HCT116 (cell line): ENCODE results near the gene SPG7. TPM values are rescaled to one million over a fixed set of nuclear protein-coding genes. Genes with fewer than 3 reads are reported as not detected.
A peak's percentile ranks its signal among the peaks of the same experiment; 100 is the strongest.

Experiments
- ATAC-seq: fragments of 200-7000 bp; cut with Tn5 transposase; 2 replicates; pipeline ENCODE4 v1.9.1; 2020; ENCODE audit warnings: mild to moderate bottlenecking, moderate library complexity
- BruUV-seq: library from RNA; stranded (reverse); fragments of 400-500 nt; replicated peaks from 2 replicates; lab custom pipeline; 2021; lab: Mats Ljungman, UMichigan
- CTCF ChIA-PET: fragments of 300-600 bp; sonication (Branson Sonifier 250); formaldehyde crosslinking; loops from one replicate; lab custom pipeline; 2021; ENCODE audit warnings: antibody characterized with exemption; lab: Charles Lee
- POLR2A ChIA-PET: fragments of 300-600, 350-600 bp; sonication (Branson Sonifier 250); formaldehyde crosslinking; loops from one replicate; lab custom pipeline; 2021; ENCODE audit warnings: antibody characterized with exemption; lab: Charles Lee
- RAD21 ChIA-PET, 2 experiments: fragments of 300-600 bp; sonication (Branson Sonifier 250); formaldehyde crosslinking; loops; one replicate each; lab custom pipeline; 2023; ENCODE audit warnings: low total read pairs in 2 of 2; ENCODE audit not compliant: uncharacterized antibody in 2 of 2, unreplicated experiment in 2 of 2, low non-redundant PET in 1 of 2; lab: Charles Lee
- DNase-seq: peaks from one replicate; pipeline ENCODE4 v3.0.0-alpha.2; 2010; ENCODE audit warnings: low read depth, low spot score
- H2AFZ ChIP-seq: fragments of 200-600 bp; shearing (Covaris generic), sonication (generic); 2 replicates; pipeline ENCODE4 v1.6.1; 2017; ENCODE audit warnings: low read depth, mixed run types, mixed read lengths, antibody characterized with exemption, low read length; ENCODE audit not compliant: poor library complexity, severe bottlenecking
- H3K27ac ChIP-seq: 2 replicates; pipeline ENCODE4 v1.5.1; 2012; ENCODE audit warnings: low read depth, low read length
- H3K27me3 ChIP-seq: fragments of 200-600 bp; sonication (generic); 2 replicates; pipeline ENCODE4 v1.6.1; 2016; ENCODE audit warnings: mixed run types, low read length, mixed read lengths; ENCODE audit not compliant: insufficient read depth
- H3K36me3 ChIP-seq, 2 experiments: fragments of 200-500 bp in 1 of 2; fragments of 200-600 bp in 1 of 2; sonication (Bioruptor generic) in 1 of 2; sonication (generic) in 1 of 2; 2 replicates each; pipeline versions ENCODE4 v1.5.1 to v1.6.1; 2014 to 2016; ENCODE audit warnings: low read length in 2 of 2, inconsistent platforms in 1 of 2, mixed read lengths in 1 of 2, mixed run types in 1 of 2; ENCODE audit not compliant: insufficient read depth in 2 of 2, control insufficient read depth in 1 of 2
- H3K4me1 ChIP-seq, 2 experiments: fragments of 200-600 bp in 1 of 2; sonication (generic) in 1 of 2; 2 replicates each; pipeline versions ENCODE4 v1.5.1 to v1.6.1; 2012 to 2017; ENCODE audit warnings: low read length in 2 of 2, inconsistent platforms in 1 of 2, mild to moderate bottlenecking in 1 of 2, mixed read lengths in 1 of 2, mixed run types in 1 of 2, moderate library complexity in 1 of 2; ENCODE audit not compliant: insufficient read depth in 2 of 2, control insufficient read depth in 1 of 2
- H3K4me2 ChIP-seq: fragments of 200-600 bp; sonication (generic); 2 replicates; pipeline ENCODE4 v1.6.1; 2017; ENCODE audit warnings: mixed run types, low read length, mixed read lengths
- H3K4me3 ChIP-seq, 2 experiments: fragments of 200-600 bp in 1 of 2; sonication (generic) in 1 of 2; replicated peaks in 1 of 2; 2 replicates each; pipeline ENCODE4 v1.5.1; 2011 to 2016; ENCODE audit warnings: low read length in 2 of 2, control low read depth in 1 of 2, low read depth in 1 of 2, mild to moderate bottlenecking in 1 of 2, mixed read lengths in 1 of 2, mixed run types in 1 of 2
- H3K79me2 ChIP-seq: fragments of 200-600 bp; sonication (generic); 2 replicates; pipeline ENCODE4 v1.6.1; 2017; ENCODE audit warnings: mild to moderate bottlenecking, mixed run types, low read length, moderate library complexity, mixed read lengths; ENCODE audit not compliant: insufficient read depth
- H3K9ac ChIP-seq: fragments of 200-600 bp; sonication (generic); 2 replicates; pipeline ENCODE4 v1.6.1; 2016; ENCODE audit warnings: low read length, mixed read lengths
- H3K9me2 ChIP-seq: fragments of 200-600 bp; sonication (generic), shearing (Covaris generic); 2 replicates; pipeline ENCODE4 v1.6.1; 2017; ENCODE audit warnings: mixed run types, mild to moderate bottlenecking, moderate library complexity; ENCODE audit not compliant: insufficient read depth
- H3K9me3 ChIP-seq, 2 experiments: fragments of 200-500 bp in 1 of 2; fragments of 200-600 bp in 1 of 2; sonication (Bioruptor generic) in 1 of 2; sonication (generic) in 1 of 2; 2 replicates each; pipeline ENCODE4 v1.6.1; 2014 to 2017; ENCODE audit warnings: low read length in 2 of 2, mixed read lengths in 2 of 2, inconsistent platforms in 1 of 2, low read depth in 1 of 2, mild to moderate bottlenecking in 1 of 2, mixed run types in 1 of 2, moderate library complexity in 1 of 2; ENCODE audit not compliant: control insufficient read depth in 1 of 2, insufficient read depth in 1 of 2
- H4K20me1 ChIP-seq: fragments of 200-600 bp; sonication (generic), shearing (Covaris generic); 2 replicates; pipeline ENCODE4 v1.6.1; 2017; ENCODE audit warnings: mixed run types, mild to moderate bottlenecking, moderate library complexity; ENCODE audit not compliant: insufficient read depth
- CEBPB ChIP-seq: IDR thresholded peaks from 2 replicates; pipeline ENCODE4 v1.6.1; 2012; ENCODE audit warnings: low read depth
- ELF1 ChIP-seq: IDR thresholded peaks from 2 replicates; pipeline ENCODE4 v1.6.1; 2012; ENCODE audit warnings: low read depth, borderline replicate concordance
- FOSL1 ChIP-seq: IDR thresholded peaks from 2 replicates; pipeline ENCODE4 v1.6.1; 2012; ENCODE audit warnings: low read depth
- POLR2A ChIP-seq: IDR thresholded peaks from 2 replicates; pipeline ENCODE4 v1.7.0; 2011; ENCODE audit warnings: borderline replicate concordance; ENCODE audit not compliant: insufficient read depth, insufficient read length; ENCODE audit errors: extremely low read depth
- POLR2AphosphoS5 ChIP-seq: IDR thresholded peaks from 2 replicates; pipeline ENCODE4 v1.6.1; 2011; ENCODE audit warnings: mild to moderate bottlenecking, low read depth, low read length, moderate library complexity
- TCF7L2 ChIP-seq: IDR thresholded peaks from 2 replicates; pipeline ENCODE4 v1.7.0; 2011; ENCODE audit warnings: borderline replicate concordance, inconsistent platforms; ENCODE audit not compliant: insufficient read depth, insufficient read length; ENCODE audit errors: extremely low read depth
- intact Hi-C: fragments of 100-400 bp; cut with micrococcal nuclease; formaldehyde crosslinking; loops from 2 replicates; pipeline ENCODE4 v1.10.0; 2022
- total RNA-seq: library from RNA; stranded (reverse); gene quantifications from one replicate; pipeline ENCODE4 v1.2.1, GENCODE V29; 2021; ENCODE audit not compliant: unreplicated experiment
- TF ChIP-seq, protein P1 (sequence below): IDR thresholded peaks from 2 replicates; pipeline ENCODE4 v1.6.1; 2011; ENCODE audit warnings: mild to moderate bottlenecking, low read length, moderate library complexity; ENCODE audit not compliant: insufficient replicate concordance; ENCODE audit errors: extremely low read depth

SPG7 gene
- total RNA-seq, 1 experiment from 2014 or later = 116 TPM

DNA sequence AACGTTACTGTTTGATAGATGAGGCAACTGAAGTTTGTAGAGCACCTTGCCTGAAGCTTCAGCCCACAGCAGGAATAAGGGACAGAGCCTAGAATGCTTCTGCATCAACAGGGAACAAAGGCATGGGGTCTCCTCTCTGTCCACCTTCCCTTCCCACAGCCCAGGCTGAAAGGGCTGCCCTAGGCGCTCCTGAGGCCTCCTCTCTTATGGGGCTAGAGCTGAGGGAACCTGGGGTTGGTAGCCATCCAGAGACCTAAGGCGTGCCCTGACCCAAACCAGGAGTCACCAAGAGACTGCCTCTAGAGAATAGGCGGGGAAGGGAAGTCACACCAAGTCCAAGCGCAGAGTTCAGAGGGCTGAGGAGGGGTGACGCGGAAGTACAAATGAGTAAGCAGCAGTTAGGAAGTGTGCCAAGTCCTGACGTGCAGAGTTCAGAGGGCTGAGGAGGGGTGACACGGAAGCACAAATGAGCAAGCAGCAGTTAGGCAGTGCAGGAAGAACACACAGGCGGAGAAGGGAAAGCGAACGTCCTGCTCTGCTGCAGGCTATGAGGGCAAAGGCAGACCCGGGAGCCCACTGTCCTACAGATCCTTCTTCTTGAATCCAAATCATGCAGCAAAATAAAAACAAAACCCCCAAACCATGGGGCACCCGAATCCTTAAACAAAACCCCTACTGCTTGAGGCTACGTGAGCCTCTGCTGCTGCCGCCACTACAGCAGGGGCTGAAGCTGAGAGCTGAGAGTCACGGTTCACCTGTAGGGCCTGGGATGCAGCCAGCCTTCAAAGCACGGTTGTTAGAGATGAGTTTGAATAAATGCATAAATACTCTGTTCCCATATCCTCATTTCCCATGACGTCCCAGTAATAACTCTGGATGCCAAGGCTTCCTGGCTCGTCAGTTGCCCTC, 2.7 kb upstream of the SPG7 start:
- Histone ChIP-seq H3K36me3 (peaks cover 2% of the 10 kb centered on the region in 2 experiments; a peak in 2 of 4 replicates), H3K9me3 (no peaks in the 10 kb centered on the region), H3K9ac (peak overlapping the region; percentile 65), H3K4me1 (peaks cover 49 to 73% of the 10 kb centered on the region in 2 experiments), H3K27me3 (no peaks in the 10 kb centered on the region), H2AFZ (no peak overlapping the region), H4K20me1 (no peaks in the 10 kb centered on the region), H3K79me2 (peaks cover 37% of the 10 kb centered on the region), H3K27ac (peak overlapping the region; percentile 60)
- ChIA-PET RAD21 (interaction anchor here in 1 of 2 experiments (0.6 kb wide), 1 partner anchor 179 kb away, joined by 3 read pairs; no protein-coding TSS in a partner anchor), POLR2A (interaction anchor here (1.9 kb wide), 1 partner anchor 11 kb away, joined by 5 read pairs; no protein-coding TSS in a partner anchor), CTCF (no interaction called here)
- peak; percentile 59 for ATAC-seq
- no TSS peak for BruUV-seq
- TF ChIP-seq FOSL1 (no peak), POLR2AphosphoS5 (peak; percentile 91), ELF1 (no peak), TCF7L2 (peak; percentile 94), CEBPB (no peak), POLR2A (peak; percentile 70)
- TF ChIP-seq, protein P1, sequence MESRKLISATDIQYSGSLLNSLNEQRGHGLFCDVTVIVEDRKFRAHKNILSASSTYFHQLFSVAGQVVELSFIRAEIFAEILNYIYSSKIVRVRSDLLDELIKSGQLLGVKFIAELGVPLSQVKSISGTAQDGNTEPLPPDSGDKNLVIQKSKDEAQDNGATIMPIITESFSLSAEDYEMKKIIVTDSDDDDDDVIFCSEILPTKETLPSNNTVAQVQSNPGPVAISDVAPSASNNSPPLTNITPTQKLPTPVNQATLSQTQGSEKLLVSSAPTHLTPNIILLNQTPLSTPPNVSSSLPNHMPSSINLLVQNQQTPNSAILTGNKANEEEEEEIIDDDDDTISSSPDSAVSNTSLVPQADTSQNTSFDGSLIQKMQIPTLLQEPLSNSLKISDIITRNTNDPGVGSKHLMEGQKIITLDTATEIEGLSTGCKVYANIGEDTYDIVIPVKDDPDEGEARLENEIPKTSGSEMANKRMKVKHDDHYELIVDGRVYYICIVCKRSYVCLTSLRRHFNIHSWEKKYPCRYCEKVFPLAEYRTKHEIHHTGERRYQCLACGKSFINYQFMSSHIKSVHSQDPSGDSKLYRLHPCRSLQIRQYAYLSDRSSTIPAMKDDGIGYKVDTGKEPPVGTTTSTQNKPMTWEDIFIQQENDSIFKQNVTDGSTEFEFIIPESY = peak; percentile 74
- TF ChIP-seq, all 23 proteins: peak for 4
- peak overlapping the region; percentile 37 to 52 for H3K4me3 ChIP-seq
- no peaks in the 10 kb centered on the region for H3K9me2 ChIP-seq
- peak; percentile 95 for DNase-seq
- peak overlapping the region; percentile 83 for H3K4me2 ChIP-seq
- intact Hi-C loops = loop anchor here (2.0 to 5.0 kb wide), 3 partner anchors 15 to 263 kb away; partner anchors contain the start of gene ANKRD11
